GM19193 (cell line): ENCODE measurements around the gene TP53I3.
A peak's percentile ranks its signal among the peaks of the same experiment; 100 is the strongest.

ENCODE experiments used
- POLR2A ChIP-seq: IDR thresholded peaks from 4 replicates; pipeline ENCODE4 v1.6.1; 2011; ENCODE audit not compliant: insufficient read depth, insufficient read length; ENCODE audit errors: extremely low read depth

Gene TP53I3

GRCh38 chr2:24104110-24104650 lies 19.5 kb upstream of the TP53I3 start:
- no peak for TF ChIP-seq POLR2A

GRCh38 chr2:24102677-24103076 lies 18.0 kb upstream of the TP53I3 start:
- TF ChIP-seq POLR2A = no peak

GRCh38 chr2:24101992-24102391 lies 17.4 kb upstream of the TP53I3 start:
- no peak for TF ChIP-seq POLR2A

- no peak for TF ChIP-seq POLR2A
Observed at GRCh38 chr2:24088821-24089359, 4.3 kb upstream of the TP53I3 start.

GRCh38 chr2:24087032-24087431 lies 2.4 kb upstream of the TP53I3 start:
- TF ChIP-seq POLR2A = no peak

GRCh38 chr2:24086241-24086640 lies 1.6 kb upstream of the TP53I3 start:
- TF ChIP-seq POLR2A = no peak

GRCh38 chr2:24085200-24085489 lies 511 bp upstream of the TP53I3 start:
- no peak for TF ChIP-seq POLR2A

GRCh38 chr2:24083567-24084385 lies 858 bp downstream of the TP53I3 start:
- TF ChIP-seq POLR2A = peak; percentile 77

GRCh38 chr2:24082787-24083566 lies 1.7 kb downstream of the TP53I3 start:
- no peak for TF ChIP-seq POLR2A

GRCh38 chr2:24080701-24081100 lies 3.9 kb downstream of the TP53I3 start:
- no peak for TF ChIP-seq POLR2A

- TF ChIP-seq POLR2A = no peak
Observed at GRCh38 chr2:24077879-24078278, 6.8 kb downstream of the TP53I3 start.

- no peak for TF ChIP-seq POLR2A
Observed at GRCh38 chr2:24077535-24077877, 7.1 kb downstream of the TP53I3 start.

GRCh38 chr2:24076849-24077534 lies 7.6 kb downstream of the TP53I3 start:
- TF ChIP-seq POLR2A = peak; percentile 8

- peak; percentile 90 for TF ChIP-seq POLR2A
Observed at GRCh38 chr2:24075915-24076848, 8.5 kb downstream of the TP53I3 start, which contains the start of gene SF3B6. SF3B6 (minus strand) TSS chr2:24076326; CDS start chr2:24076229, 97 bp downstream.
